NCI-H1694 (cell line): ENCODE measurements around the gene CAMK1.

Experiments used
- DNase-seq: peaks from one replicate; lab custom pipeline; 2025; lab: John Stamatoyannopoulos, UW

CAMK1 gene

DNA sequence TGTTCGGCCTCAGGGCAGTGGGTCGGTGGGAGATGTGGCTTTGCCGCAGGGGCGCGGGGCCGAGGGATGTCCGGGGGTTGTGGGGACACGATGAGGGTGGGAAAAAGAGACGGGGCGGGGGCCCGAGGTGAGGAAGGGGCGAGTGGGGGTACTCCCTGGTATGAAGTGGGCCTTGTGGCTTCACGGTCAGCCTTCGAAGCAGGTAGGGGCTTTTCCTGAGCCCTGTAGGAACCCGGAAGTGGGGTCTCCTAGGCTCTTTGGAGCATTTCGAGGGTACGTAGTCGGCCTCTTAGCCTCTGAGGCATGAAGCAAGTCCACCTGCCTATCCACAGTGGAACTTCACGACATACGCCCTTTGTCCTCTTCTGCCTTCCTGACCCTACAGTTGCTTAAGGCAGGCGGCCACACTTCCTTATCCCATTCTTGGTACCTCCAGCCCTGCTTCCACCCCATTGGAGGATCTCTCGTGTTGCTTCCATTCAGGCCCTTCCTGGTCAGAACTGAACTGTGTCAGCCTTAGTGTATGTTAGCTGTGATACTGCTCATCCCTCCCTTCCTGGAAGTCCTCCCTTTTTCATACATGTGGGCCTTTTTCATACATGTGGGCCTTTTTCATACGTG, 23.5 kb upstream of the CAMK1 start:
- DNase-seq = no peak

DNA sequence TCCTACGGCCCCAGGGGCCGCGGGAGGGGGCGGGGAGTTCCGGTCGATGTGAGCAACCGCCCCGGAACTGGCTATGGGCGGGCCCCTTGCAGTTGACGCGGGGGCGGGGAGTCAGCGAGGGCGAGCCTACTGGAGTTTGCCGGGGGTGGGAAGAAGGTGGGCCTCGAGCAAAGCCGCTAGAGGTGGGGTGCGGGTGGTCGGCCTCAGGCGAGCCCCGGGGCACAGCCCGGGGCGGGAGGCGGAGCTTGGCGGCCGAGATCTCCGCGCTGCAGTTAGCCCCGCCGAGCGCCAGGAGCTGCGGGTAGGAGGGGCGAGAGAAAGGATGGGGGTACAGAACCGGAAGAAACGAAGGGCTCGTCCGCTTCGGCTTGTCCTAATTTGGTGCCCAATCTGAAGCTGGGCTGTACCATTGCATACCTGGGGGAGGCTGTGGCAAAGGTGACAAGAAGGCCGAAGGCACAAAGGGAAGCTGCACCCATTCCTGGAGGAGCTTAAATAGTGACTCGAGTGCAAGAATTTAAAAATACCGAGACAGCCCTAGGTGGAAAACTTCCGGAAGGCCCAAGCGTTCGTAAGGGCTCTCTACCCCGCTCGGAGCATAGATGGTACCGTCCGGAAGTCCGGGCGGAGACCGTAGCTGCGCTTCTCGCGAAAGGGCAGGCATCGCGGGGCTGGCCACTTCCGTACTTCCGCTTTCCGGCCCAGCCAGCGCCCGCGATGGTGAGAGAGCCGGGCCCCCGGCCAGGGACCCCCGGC, 22.8 kb upstream of the CAMK1 start, which contains the start of the genes ARPC4 and TADA3:
ARPC4 (plus strand) TSS at position 678 of the 756 bp plus-strand sequence; CDS start at position 718, 40 bp downstream.
TADA3 (minus strand) TSS at position 69 of the 756 bp plus-strand sequence. CDS start 1,007 bp downstream, outside the sequence.
- DNase-seq = peak; percentile 47

GRCh38 chr3:9791790-9792404, 22.1 kb upstream of the CAMK1 start:
- DNase-seq = no peak

GRCh38 chr3:9791127-9791526, 21.4 kb upstream of the CAMK1 start:
- no peak for DNase-seq

- no peak for DNase-seq
Measured at GRCh38 chr3:9787714-9788113, 18.0 kb upstream of the CAMK1 start.

DNA sequence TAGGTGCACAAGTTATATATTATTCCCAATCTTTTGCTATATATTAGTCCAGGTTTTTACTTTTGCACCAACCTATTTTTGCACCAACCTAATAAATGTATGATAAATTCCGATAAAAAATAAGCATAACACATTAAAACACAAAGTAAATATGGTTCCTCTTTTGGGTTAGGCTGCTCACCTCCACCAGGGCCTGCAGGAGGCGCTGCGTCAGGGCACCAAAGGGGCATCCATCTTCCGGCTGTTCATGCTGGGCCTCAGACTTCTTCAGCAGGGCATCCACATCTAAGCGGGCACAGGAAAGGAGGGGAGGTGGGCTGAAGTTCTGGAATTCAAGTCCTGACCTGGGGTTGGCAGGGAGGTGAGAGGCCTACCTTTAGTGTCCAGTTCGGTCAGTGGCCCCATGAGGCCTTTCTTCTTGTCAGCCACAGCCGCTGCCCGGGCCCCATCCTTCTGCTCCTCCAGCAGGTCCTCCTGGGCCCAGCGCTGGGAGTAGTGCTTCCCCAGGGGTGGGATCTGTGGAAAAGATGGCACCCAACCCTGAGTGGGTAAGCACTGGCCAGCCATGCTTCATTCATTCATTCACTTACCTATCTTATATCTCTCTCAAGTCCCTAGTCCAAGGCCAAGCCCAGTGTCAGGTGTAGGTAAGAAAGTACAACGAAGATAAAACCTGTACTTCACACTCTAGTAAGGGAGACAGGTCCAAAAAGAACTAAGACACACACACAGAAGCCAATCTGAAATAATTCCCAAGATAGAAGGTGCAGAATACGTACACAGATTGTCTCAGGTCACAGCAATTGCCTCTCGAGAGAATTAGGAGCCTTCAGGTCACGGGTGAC, 17.3 kb upstream of the CAMK1 start:
- DNase-seq = no peak

- no peak for DNase-seq
Measured at GRCh38 chr3:9786209-9786739, 16.5 kb upstream of the CAMK1 start.

GRCh38 chr3:9785602-9786001, 15.9 kb upstream of the CAMK1 start:
- no peak for DNase-seq

GRCh38 chr3:9784965-9785364, 15.2 kb upstream of the CAMK1 start:
- no peak for DNase-seq

DNA sequence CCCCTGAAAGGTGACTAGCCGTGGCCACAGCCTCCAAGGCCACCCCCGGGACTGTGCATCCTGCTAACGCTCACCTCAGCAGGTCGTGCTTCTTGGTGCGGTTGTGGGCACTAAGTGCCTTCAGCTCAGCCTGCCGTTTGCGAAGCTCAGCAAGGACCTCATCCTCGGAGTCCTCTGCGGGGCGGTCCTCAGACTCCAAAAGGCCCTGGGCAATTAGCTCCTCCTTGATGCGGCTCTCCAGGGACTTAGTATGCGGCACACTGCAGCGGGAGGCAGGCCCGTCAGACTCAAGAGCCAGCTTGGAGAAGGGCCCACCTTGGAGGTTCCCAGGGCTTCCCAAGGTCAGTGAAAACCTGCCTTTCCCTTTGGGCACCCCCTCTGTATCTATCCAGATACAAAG, 14.2 kb upstream of the CAMK1 start:
- DNase-seq = no peak

DNA sequence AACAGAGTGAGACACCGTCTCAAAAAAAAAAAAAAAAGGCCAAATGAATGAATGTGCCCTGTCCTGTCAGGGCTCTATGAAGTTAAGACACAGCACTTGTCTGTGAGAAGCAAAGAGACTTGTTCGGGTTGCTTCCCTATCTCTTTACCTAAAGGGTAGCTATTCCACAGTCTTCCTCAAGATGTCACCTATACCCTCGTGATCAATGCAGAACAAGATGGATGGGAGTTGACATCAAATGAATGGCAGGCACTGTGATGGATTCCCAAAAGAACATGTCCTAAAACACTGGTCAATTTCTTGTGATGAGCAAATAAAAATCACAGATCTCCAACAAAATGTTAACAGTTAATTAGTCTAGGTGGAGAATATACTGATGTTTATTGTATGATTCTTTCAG, 13.0 kb upstream of the CAMK1 start:
- DNase-seq = no peak

GRCh38 chr3:9781978-9782603, 12.3 kb upstream of the CAMK1 start:
- no peak for DNase-seq

GRCh38 chr3:9781551-9781950, 11.8 kb upstream of the CAMK1 start:
- no peak for DNase-seq

GRCh38 chr3:9780910-9781309, 11.2 kb upstream of the CAMK1 start:
- DNase-seq = no peak

DNA sequence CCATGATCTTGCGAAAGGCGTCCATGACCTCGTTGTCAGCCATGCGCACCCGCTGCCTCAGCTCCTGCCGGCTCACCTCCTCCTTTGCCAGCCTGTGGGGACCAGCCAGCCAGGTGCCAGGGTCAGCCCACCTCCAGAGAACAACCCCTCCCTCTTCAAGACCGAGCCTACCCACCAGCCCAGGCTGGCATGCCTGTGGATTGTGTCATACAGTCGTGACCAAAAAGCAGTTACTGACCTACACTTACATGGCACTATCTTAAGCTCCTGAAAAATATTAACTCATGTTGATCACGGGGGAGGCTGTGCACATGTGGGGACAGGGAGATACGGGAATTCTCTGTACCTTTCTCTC, 10.7 kb upstream of the CAMK1 start:
- no peak for DNase-seq

GRCh38 chr3:9779721-9780457, 10.1 kb upstream of the CAMK1 start:
- no peak for DNase-seq

DNA sequence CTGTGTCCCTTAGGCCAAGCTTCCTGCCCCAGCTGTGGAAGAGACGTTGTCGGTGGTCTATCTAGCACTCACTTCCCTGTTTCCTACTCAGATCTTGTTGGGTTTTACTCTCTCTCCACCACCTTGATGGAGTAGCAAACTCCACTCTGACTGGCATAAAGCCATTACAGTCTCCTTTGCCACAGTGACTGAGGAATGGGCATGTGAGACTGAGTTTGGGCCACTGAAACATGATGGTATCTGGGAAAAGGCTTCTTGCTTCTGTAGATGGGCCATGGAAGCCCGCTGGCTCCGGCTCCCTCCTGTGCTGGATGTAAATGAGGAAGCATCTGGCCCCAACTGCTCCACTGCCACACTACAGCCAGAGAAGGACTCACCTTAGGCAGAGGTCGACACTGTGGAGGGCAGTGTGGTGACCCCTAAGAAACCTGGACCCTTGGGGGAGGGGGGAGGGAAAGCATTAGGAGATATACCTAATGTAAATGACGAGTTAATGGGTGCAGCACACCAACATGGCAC, 9.4 kb upstream of the CAMK1 start:
- no peak for DNase-seq

DNA sequence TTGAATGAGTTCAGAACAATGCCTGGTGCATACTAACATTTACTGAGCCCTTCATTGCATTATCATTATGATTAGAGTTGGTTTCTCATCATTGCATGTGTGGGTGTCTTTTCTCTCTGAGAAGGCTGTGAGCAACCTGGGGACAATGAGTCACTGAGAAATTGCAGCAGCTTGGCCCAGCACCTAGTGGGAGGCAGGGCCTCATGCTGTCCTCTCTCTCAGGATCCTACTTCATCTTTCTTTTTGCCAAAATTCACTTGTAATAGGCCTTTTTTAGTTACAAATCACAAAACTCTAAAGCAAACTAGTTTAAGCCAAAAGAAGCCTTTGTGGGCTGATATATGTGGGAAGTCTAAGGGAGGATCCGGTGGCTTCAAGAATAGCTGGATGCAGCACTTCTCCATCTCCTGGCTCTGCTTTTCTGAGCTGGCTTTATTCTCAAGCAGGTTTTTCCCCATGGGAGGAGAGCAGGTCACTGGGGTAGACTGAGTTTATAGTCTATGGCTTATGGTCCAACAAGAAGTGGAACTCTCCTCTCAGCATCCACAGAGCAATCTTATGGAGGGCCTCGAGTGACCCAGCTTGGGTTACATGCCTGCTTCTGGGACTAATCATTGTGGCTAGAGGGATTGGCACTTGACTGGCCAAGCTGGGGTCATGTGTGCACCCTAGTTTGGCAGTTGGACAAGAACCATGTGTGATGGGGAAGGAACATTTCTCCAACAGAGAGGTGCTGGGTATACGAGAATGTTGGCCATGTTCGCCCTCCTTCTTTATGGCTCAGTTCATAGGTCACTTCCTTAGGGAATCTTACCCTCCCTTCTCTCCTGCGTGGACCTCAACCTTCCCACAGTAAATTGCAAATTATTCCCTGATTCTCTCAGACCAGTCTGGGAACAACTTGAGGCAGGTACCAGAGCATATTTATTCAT, 8.7 kb upstream of the CAMK1 start:
- DNase-seq = no peak

DNA sequence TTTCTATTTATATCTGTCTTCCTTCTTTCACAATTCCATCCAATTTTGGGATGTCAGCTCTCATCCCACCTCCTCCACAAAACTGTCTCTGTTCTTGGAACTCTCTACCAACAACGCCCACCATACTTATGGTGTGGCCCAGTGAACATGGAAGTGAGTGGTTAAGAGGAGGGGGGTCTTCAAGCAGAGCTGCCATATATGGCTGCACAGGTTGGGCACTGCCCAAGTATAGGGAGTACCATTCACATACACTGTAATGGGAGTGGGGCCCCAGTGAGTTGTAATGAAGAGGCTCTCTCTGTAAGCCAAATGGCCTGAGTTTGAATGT, 7.9 kb upstream of the CAMK1 start:
- DNase-seq = no peak
